Measurements from ENCODE around the gene ECD.
A peak's percentile ranks its signal among the peaks of the same experiment; 100 is the strongest.

ECD gene

GRCh38 chr10:73096449-73097304 is 71.1 kb downstream of the ECD start, which contains the start of gene P4HA1:
Gene P4HA1 (minus strand): TSS chr10:73096866. CDS start chr10:73074883, 21,983 bp downstream.
- DNase-seq, result peak; percentile 100

- DNase-seq, result peak; percentile 82
Measured at GRCh38 chr10:73096041-73096448, 71.8 kb downstream of the ECD start.

- peak; percentile 81 for DNase-seq
Measured at GRCh38 chr10:73095481-73096021, 72.3 kb downstream of the ECD start.

DNA sequence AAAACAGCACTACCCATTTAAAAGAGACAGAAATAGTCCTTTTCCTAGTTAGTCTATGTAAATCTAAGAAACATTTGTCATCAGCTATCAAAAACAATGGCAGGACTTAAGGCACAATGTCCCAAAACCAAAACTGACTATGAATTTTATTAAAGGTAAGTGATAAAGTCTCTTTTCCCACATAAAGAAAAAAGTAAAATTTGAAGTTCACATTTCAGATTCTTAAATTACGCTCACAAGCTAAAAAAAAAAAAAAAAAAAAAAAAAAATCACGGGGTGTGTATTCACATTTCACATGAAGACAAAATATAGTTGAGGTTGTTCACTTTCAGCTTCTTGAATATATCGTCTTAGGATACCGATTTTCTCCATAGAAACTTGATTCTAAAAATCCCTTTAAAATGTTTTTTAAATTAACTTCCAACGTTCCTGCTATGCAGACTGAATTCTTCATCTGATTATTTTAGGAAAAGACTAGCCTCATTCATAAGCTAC is 72.8 kb downstream of the ECD start:
- no peak for DNase-seq

DNA sequence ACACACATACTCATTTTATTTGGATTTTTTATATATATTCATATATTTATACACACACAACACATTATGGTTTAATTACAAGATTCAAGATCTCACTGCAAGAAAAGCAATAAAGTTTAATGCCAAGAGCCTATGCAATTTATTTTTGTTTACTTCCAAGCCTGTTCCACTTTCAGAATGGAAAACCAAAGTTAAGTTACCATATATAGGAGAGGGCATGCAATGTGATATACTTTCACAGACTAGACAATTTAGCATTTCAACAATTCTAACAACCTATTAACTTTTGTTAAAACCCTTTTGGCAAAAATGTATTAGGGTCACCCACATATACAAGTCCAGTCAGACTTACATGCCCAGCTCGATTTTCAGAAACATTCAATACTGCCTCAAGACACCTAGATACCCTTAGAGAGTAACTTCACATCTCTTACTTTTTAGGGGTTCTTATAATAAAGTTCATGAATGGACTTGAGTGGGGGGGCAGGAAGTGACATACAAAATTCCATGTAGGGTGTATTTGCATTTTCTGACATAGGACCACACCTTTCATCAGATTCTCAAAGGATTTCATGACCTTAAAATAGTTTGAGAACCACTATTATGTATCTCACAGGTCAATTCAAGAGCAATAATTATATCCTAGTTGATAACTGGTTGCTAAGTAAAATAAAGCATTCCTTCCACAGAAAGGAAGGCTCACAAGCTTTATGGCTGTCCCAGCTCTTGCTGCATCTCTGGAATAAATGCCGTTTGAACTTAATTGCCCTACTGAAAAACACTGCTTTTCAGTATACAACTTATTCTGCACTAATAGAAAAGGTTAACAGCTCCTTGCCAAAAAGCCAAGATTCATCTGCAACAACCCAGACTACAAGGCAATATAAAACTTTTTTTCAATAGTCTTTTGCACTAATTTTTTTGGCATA is 73.6 kb downstream of the ECD start:
- no peak for DNase-seq

GRCh38 chr10:73092830-73093229 is 75.0 kb downstream of the ECD start:
- DNase-seq, result no peak

DNA sequence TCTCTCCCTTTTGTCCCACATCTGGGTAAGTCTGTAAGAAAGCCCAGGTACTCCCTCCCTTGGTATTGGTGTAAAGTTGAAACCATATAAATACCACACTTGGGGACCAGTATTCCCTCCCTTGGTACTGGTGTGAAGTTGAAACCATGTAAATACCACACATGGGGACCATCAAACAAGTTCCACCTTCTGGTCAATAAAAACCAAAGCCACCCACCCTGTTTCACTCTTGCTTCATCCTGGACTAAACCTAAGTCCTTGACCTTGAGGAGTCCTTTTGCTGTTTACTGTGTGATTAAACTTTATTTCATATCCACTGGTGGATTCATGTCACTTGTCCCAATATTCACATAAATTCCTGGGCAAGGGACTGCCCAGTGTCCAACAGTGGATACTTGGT is 79.5 kb downstream of the ECD start:
- no peak for DNase-seq

DNA sequence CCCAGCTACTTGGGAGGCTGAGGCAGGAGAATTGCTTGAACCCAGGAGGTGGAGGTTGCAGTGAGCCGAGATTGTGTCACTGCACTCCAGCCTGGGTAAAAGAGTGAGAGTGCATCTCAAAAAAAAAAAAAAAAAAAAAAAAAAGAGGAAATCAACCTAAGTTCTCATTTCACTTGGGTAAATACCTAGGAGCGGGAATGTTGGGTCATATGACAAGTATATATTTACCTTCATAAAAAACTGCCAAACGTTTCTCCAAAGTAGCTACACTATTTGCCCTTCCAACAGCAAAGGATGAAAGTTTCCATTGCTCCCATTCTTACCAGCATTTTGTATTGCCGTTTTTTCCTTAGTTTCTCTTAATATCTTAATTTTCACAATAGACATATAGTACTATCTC is 81.0 kb downstream of the ECD start:
- DNase-seq, result no peak

DNA sequence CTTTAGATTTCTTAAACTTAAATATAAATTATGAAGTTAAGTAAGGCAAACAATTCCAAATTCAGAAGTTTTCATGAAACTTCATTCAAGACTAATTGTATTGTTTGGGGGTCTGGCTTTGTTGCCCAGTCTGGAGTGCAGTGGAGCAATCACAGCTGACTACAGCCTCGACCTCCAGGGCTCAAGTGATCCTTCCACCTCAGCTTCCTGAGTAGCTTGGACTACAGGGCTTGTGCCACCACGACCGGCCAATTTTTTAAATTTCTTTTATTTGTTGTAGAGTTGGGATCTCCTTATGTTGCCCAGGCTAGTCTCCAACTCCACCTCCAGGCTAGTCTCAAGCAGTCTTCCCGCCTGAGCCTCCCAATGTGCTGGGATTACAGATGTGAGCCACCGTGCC is 83.6 kb downstream of the ECD start:
- DNase-seq, result no peak

Measured in right forelimb (tissue), 1 donor.